ENCODE data around the gene FTO.

Gene FTO

DNA sequence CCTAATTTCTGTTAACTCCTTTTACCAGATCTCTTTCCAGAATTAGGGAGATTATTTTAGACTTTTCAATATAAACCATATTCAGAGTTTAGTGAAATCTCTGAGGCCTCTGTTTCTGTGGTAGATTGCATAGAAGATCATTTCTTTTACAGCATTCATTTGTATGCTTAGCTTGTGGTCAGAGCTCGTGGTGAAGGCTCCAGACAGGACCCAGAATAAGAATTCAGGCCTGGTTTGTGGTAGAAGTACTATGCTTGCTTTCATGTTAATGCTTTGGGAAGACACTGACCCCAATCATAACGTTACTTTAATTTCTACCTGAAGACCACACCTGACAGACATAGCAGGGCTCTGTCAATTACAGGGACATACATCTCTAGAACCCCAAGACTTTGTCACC, 258.1 kb downstream of the FTO start:
- Histone ChIP-seq H3K4me1 (ENCODE audit: control insufficient read depth in 2 of 2, insufficient read depth in 2 of 2, low read length in 2 of 2) (no peaks in the 10 kb centered on the region), H3K9ac (ENCODE audit: low read depth in 1 of 2, low read length in 2 of 2) (no peak overlapping the region), H3K27ac (ENCODE audit: low read depth in 2 of 2, low read length in 2 of 2) (no peak overlapping the region), H3K4me3 (ENCODE audit: low read length in 2 of 2) (no peak overlapping the region), H3K36me3 (ENCODE audit: control insufficient read depth in 2 of 2, insufficient read depth in 2 of 2, low read length in 2 of 2) (no peaks in the 10 kb centered on the region), H3K27me3 (ENCODE audit: control insufficient read depth in 2 of 2, insufficient read depth in 2 of 2, low read length in 2 of 2) (no peaks in the 10 kb centered on the region), H3K9me3 (ENCODE audit: control insufficient read depth in 2 of 2, low read length in 2 of 2) (no peaks in the 10 kb centered on the region)

GRCh38 chr16:53964145-53964790, 260.3 kb downstream of the FTO start:
- Histone ChIP-seq H3K4me1 (ENCODE audit: control insufficient read depth in 2 of 2, insufficient read depth in 2 of 2, low read length in 2 of 2) (no peaks in the 10 kb centered on the region), H3K9me3 (ENCODE audit: control insufficient read depth in 2 of 2, low read length in 2 of 2) (no peaks in the 10 kb centered on the region), H3K9ac (ENCODE audit: low read depth in 1 of 2, low read length in 2 of 2) (no peak overlapping the region), H3K4me3 (ENCODE audit: low read length in 2 of 2) (no peak overlapping the region), H3K27ac (ENCODE audit: low read depth in 2 of 2, low read length in 2 of 2) (no peak overlapping the region), H3K27me3 (ENCODE audit: control insufficient read depth in 2 of 2, insufficient read depth in 2 of 2, low read length in 2 of 2) (no peaks in the 10 kb centered on the region), H3K36me3 (ENCODE audit: control insufficient read depth in 2 of 2, insufficient read depth in 2 of 2, low read length in 2 of 2) (no peaks in the 10 kb centered on the region)

- Histone ChIP-seq H3K4me1 (ENCODE audit: control insufficient read depth in 2 of 2, insufficient read depth in 2 of 2, low read length in 2 of 2) (no peaks in the 10 kb centered on the region), H3K9me3 (ENCODE audit: control insufficient read depth in 2 of 2, low read length in 2 of 2) (no peaks in the 10 kb centered on the region)
Observed at GRCh38 chr16:53966821-53967571, 263.0 kb downstream of the FTO start.

DNA sequence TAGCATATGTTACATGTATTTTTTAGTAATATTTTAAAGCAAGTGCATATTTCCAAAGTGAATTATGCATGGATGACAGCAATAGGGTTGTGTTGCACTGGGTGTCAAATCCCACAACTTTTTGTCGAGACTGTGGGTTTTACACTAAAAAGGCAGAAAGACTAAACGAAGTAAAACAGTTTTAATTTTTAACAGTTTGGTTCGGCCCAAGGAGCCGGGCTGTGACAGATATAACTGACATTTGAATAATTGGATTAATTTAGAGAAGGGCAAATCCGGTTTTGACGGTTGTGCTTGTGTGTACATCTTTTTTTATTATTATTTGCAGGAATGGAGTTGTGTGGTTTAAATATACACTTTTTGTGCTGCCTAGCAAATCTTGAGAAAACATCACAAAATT, 263.6 kb downstream of the FTO start:
- Histone ChIP-seq H3K27me3 (ENCODE audit: control insufficient read depth in 2 of 2, insufficient read depth in 2 of 2, low read length in 2 of 2) (no peaks in the 10 kb centered on the region), H3K9me3 (ENCODE audit: control insufficient read depth in 2 of 2, low read length in 2 of 2) (no peaks in the 10 kb centered on the region), H3K36me3 (ENCODE audit: control insufficient read depth in 2 of 2, insufficient read depth in 2 of 2, low read length in 2 of 2) (no peaks in the 10 kb centered on the region), H3K4me3 (ENCODE audit: low read length in 2 of 2) (no peak overlapping the region), H3K4me1 (ENCODE audit: control insufficient read depth in 2 of 2, insufficient read depth in 2 of 2, low read length in 2 of 2) (no peaks in the 10 kb centered on the region), H3K9ac (ENCODE audit: low read depth in 1 of 2, low read length in 2 of 2) (no peak overlapping the region), H3K27ac (ENCODE audit: low read depth in 2 of 2, low read length in 2 of 2) (no peak overlapping the region)

More at GRCh38 chr16:53966821-53967571, 263.0 kb downstream of the FTO start:
- H3K27me3 ChIP-seq (ENCODE audit: control insufficient read depth in 2 of 2, insufficient read depth in 2 of 2, low read length in 2 of 2): no peaks in the 10 kb centered on the region
- no peak overlapping the region for H3K27ac ChIP-seq (ENCODE audit: low read depth in 2 of 2, low read length in 2 of 2)
- H3K4me3 ChIP-seq (ENCODE audit: low read length in 2 of 2): no peak overlapping the region
- no peaks in the 10 kb centered on the region for H3K36me3 ChIP-seq (ENCODE audit: control insufficient read depth in 2 of 2, insufficient read depth in 2 of 2, low read length in 2 of 2)
- no peak overlapping the region for H3K9ac ChIP-seq (ENCODE audit: low read depth in 1 of 2, low read length in 2 of 2)

GRCh38 chr16:53968454-53968853, 264.5 kb downstream of the FTO start:
- Histone ChIP-seq H3K36me3 (ENCODE audit: control insufficient read depth in 2 of 2, insufficient read depth in 2 of 2, low read length in 2 of 2) (no peaks in the 10 kb centered on the region), H3K27me3 (ENCODE audit: control insufficient read depth in 2 of 2, insufficient read depth in 2 of 2, low read length in 2 of 2) (no peaks in the 10 kb centered on the region), H3K9ac (ENCODE audit: low read depth in 1 of 2, low read length in 2 of 2) (no peak overlapping the region), H3K4me3 (ENCODE audit: low read length in 2 of 2) (no peak overlapping the region), H3K9me3 (ENCODE audit: control insufficient read depth in 2 of 2, low read length in 2 of 2) (no peaks in the 10 kb centered on the region), H3K27ac (ENCODE audit: low read depth in 2 of 2, low read length in 2 of 2) (no peak overlapping the region), H3K4me1 (ENCODE audit: control insufficient read depth in 2 of 2, insufficient read depth in 2 of 2, low read length in 2 of 2) (no peaks in the 10 kb centered on the region)

GRCh38 chr16:53968896-53969295, 264.9 kb downstream of the FTO start:
- Histone ChIP-seq H3K9ac (ENCODE audit: low read depth in 1 of 2, low read length in 2 of 2) (no peak overlapping the region), H3K27ac (ENCODE audit: low read depth in 2 of 2, low read length in 2 of 2) (no peak overlapping the region)

DNA sequence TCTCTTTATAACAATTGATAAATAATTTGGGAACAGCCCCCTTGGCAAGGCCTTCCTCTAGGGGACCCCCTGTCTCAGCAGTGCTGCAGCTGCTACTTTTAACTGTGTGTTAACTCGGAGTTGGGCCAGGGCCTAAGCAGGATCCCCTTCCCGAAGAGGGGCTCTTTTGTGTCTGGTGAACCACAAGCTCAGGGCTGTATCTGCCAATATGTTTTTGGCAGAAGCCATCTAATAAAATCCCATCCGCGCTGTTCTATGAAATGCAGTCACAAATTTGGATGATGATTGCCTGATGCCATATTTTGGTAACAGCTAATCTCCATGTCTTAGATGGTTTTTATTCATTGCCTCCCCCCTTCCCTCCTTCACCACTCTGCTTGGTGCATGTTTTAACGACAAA, 267.7 kb downstream of the FTO start:
- Histone ChIP-seq H3K27ac (ENCODE audit: low read depth in 2 of 2, low read length in 2 of 2) (no peak overlapping the region), H3K9me3 (ENCODE audit: control insufficient read depth in 2 of 2, low read length in 2 of 2) (no peaks in the 10 kb centered on the region), H3K4me3 (ENCODE audit: low read length in 2 of 2) (no peak overlapping the region), H3K27me3 (ENCODE audit: control insufficient read depth in 2 of 2, insufficient read depth in 2 of 2, low read length in 2 of 2) (no peaks in the 10 kb centered on the region), H3K9ac (ENCODE audit: low read depth in 1 of 2, low read length in 2 of 2) (no peak overlapping the region), H3K36me3 (ENCODE audit: control insufficient read depth in 2 of 2, insufficient read depth in 2 of 2, low read length in 2 of 2) (no peaks in the 10 kb centered on the region), H3K4me1 (ENCODE audit: control insufficient read depth in 2 of 2, insufficient read depth in 2 of 2, low read length in 2 of 2) (no peaks in the 10 kb centered on the region)

More at GRCh38 chr16:53968896-53969295, 264.9 kb downstream of the FTO start:
- Histone ChIP-seq H3K4me1 (ENCODE audit: control insufficient read depth in 2 of 2, insufficient read depth in 2 of 2, low read length in 2 of 2) (no peaks in the 10 kb centered on the region), H3K9me3 (ENCODE audit: control insufficient read depth in 2 of 2, low read length in 2 of 2) (no peaks in the 10 kb centered on the region), H3K4me3 (ENCODE audit: low read length in 2 of 2) (no peak overlapping the region), H3K27me3 (ENCODE audit: control insufficient read depth in 2 of 2, insufficient read depth in 2 of 2, low read length in 2 of 2) (no peaks in the 10 kb centered on the region), H3K36me3 (ENCODE audit: control insufficient read depth in 2 of 2, insufficient read depth in 2 of 2, low read length in 2 of 2) (no peaks in the 10 kb centered on the region)

GRCh38 chr16:53973021-53973420, 269.1 kb downstream of the FTO start:
- Histone ChIP-seq H3K4me3 (ENCODE audit: low read length in 2 of 2) (no peak overlapping the region), H3K9me3 (ENCODE audit: control insufficient read depth in 2 of 2, low read length in 2 of 2) (no peaks in the 10 kb centered on the region), H3K27me3 (ENCODE audit: control insufficient read depth in 2 of 2, insufficient read depth in 2 of 2, low read length in 2 of 2) (no peaks in the 10 kb centered on the region), H3K27ac (ENCODE audit: low read depth in 2 of 2, low read length in 2 of 2) (no peak overlapping the region), H3K36me3 (ENCODE audit: control insufficient read depth in 2 of 2, insufficient read depth in 2 of 2, low read length in 2 of 2) (no peaks in the 10 kb centered on the region), H3K4me1 (ENCODE audit: control insufficient read depth in 2 of 2, insufficient read depth in 2 of 2, low read length in 2 of 2) (no peaks in the 10 kb centered on the region), H3K9ac (ENCODE audit: low read depth in 1 of 2, low read length in 2 of 2) (no peak overlapping the region)

GRCh38 chr16:53974484-53975080, 270.6 kb downstream of the FTO start:
- Histone ChIP-seq H3K36me3 (ENCODE audit: control insufficient read depth in 2 of 2, insufficient read depth in 2 of 2, low read length in 2 of 2) (no peaks in the 10 kb centered on the region), H3K4me3 (ENCODE audit: low read length in 2 of 2) (no peak overlapping the region), H3K27ac (ENCODE audit: low read depth in 2 of 2, low read length in 2 of 2) (no peak overlapping the region)

GRCh38 chr16:53980675-53981074, 276.7 kb downstream of the FTO start:
- H3K9me3 ChIP-seq (ENCODE audit: control insufficient read depth in 2 of 2, low read length in 2 of 2): no peaks in the 10 kb centered on the region
- no peak overlapping the region for H3K27ac ChIP-seq (ENCODE audit: low read depth in 2 of 2, low read length in 2 of 2)
- no peaks in the 10 kb centered on the region for H3K36me3 ChIP-seq (ENCODE audit: control insufficient read depth in 2 of 2, insufficient read depth in 2 of 2, low read length in 2 of 2)
- no peak overlapping the region for H3K4me3 ChIP-seq (ENCODE audit: low read length in 2 of 2)
- no peaks in the 10 kb centered on the region for H3K4me1 ChIP-seq (ENCODE audit: control insufficient read depth in 2 of 2, insufficient read depth in 2 of 2, low read length in 2 of 2)
- no peaks in the 10 kb centered on the region for H3K27me3 ChIP-seq (ENCODE audit: control insufficient read depth in 2 of 2, insufficient read depth in 2 of 2, low read length in 2 of 2)
- no peak overlapping the region for H3K9ac ChIP-seq (ENCODE audit: low read depth in 1 of 2, low read length in 2 of 2)

More at GRCh38 chr16:53974484-53975080, 270.6 kb downstream of the FTO start:
- H3K4me1 ChIP-seq (ENCODE audit: control insufficient read depth in 2 of 2, insufficient read depth in 2 of 2, low read length in 2 of 2): no peaks in the 10 kb centered on the region
- H3K9me3 ChIP-seq (ENCODE audit: control insufficient read depth in 2 of 2, low read length in 2 of 2): no peaks in the 10 kb centered on the region
- no peak overlapping the region for H3K9ac ChIP-seq (ENCODE audit: low read depth in 1 of 2, low read length in 2 of 2)
- H3K27me3 ChIP-seq (ENCODE audit: control insufficient read depth in 2 of 2, insufficient read depth in 2 of 2, low read length in 2 of 2): no peaks in the 10 kb centered on the region
